ENCODE data around the gene NCAM1. TPM values are rescaled to one million over a fixed set of nuclear protein-coding genes. Genes with fewer than 3 reads are reported as not detected.

The NCAM1 gene
- total and polyA plus RNA-seq, 2 donors (not counting 3 experiments of a cell fraction or from before 2014, with no cell fraction given): 0.03 TPM; not detected in 1

GRCh38 chr11:113083571-113083970 lies 122.4 kb downstream of the NCAM1 start:
- POLR2A ChIA-PET: no interaction called here
- intact Hi-C loops (cut with micrococcal nuclease): no loop called here
- FAIRE-seq: no peak

More at GRCh38 chr11:113083571-113083970, 122.4 kb downstream of the NCAM1 start:
- no peak overlapping the region for H3K4me2 ChIP-seq (ENCODE audit: insufficient read depth, low read length)
- no peaks in the 10 kb centered on the region for H4K20me1 ChIP-seq (replicated peaks; ENCODE audit: control insufficient read depth, extremely low read depth, insufficient read depth, low read length)
- no peaks in the 10 kb centered on the region for H3K79me2 ChIP-seq (ENCODE audit: control insufficient read depth, insufficient read depth, low read length)
- H3K9ac ChIP-seq (replicated peaks; ENCODE audit: extremely low read depth, insufficient read depth, low read length): no peak overlapping the region
- no peaks in the 10 kb centered on the region for H3K36me3 ChIP-seq (ENCODE audit: control insufficient read depth in 2 of 2, extremely low read depth in 1 of 2, insufficient read depth in 2 of 2, low read length in 2 of 2)
- no peak overlapping the region for H2AFZ ChIP-seq (ENCODE audit: low read depth, low read length)
- no peaks in the 10 kb centered on the region for H3K9me1 ChIP-seq (replicated peaks; ENCODE audit: control insufficient read depth, extremely low read depth, insufficient read depth, low read length)
- BruUV-seq (replicated peaks): no TSS peak
- H3K4me3 ChIP-seq (replicated peaks in 1 of 3; ENCODE audit: insufficient read depth in 1 of 3, low read depth in 1 of 3, low read length in 3 of 3): no peak overlapping the region
- dilution Hi-C loops (cut with MboI; ENCODE audit: extremely low pct_ligation_motif_present, low sequenced_read_pairs): no loop called here
- no peak for DNase-seq (ENCODE audit: low read depth, low spot score)
- no peaks in the 10 kb centered on the region for H3K27me3 ChIP-seq (ENCODE audit: control insufficient read depth in 2 of 2, insufficient read depth in 2 of 2, low read length in 2 of 2)
- CTCF ChIA-PET: no interaction called here
- TF ChIP-seq FOS (IDR thresholded peaks at IDR 0.05; ENCODE audit: borderline replicate concordance, insufficient read depth, low read length) (no peak), MYC (IDR thresholded peaks at IDR 0.05; ENCODE audit: low read depth, low read length) (no peak), MAX (IDR thresholded peaks at IDR 0.05; ENCODE audit: insufficient read depth, insufficient read length) (no peak), POLR2AphosphoS5 (IDR thresholded peaks at IDR 0.05; ENCODE audit: insufficient read depth, low read depth, low read length) (no peak), CTCF (IDR thresholded peaks at IDR 0.05; ENCODE audit: extremely low read depth in 1 of 2, insufficient read depth in 1 of 2, low read depth in 1 of 2, low read length in 2 of 2) (no peak), GATA2 (IDR thresholded peaks at IDR 0.05; ENCODE audit: insufficient read depth, insufficient read length, low read depth, low read length) (no peak), JUN (IDR thresholded peaks at IDR 0.05; ENCODE audit: borderline replicate concordance, insufficient read depth, insufficient read length, low read depth) (no peak), POLR2A (IDR thresholded peaks at IDR 0.05; ENCODE audit: low read depth, low read length) (no peak), EZH2 (IDR thresholded peaks at IDR 0.05; ENCODE audit: borderline replicate concordance, low read depth, low read length, severe bottlenecking) (no peak)
- H3K4me1 ChIP-seq (ENCODE audit: control insufficient read depth, extremely low read depth, insufficient read depth, low read length): no peaks in the 10 kb centered on the region
- peaks cover 3% of the 10 kb centered on the region for H3K9me3 ChIP-seq (replicated peaks; ENCODE audit: control insufficient read depth, insufficient read depth, low read length)
- H3K27ac ChIP-seq (ENCODE audit: insufficient read depth, low read depth, low read length): no peak overlapping the region

Measured in endothelial cell of umbilical vein (primary cell).